Neutrophil (primary cell): ENCODE data around the gene SLC25A5.
"Not testable (repeated sequence)": the region's sequence is repeated elsewhere in the genome, so short reads cannot be mapped to it uniquely, and the experiment has no call there.

ENCODE experiments used
- H3K27ac ChIP-seq: fragments of 200-600 bp; sonication (generic); 2 replicates; pipeline ENCODE4 v1.5.1; 2016; ENCODE audit warnings: mild to moderate bottlenecking, moderate library complexity
- H3K27me3 ChIP-seq: fragments of 200-600 bp; sonication (generic); 2 replicates; pipeline ENCODE4 v1.6.0; 2016; ENCODE audit warnings: mild to moderate bottlenecking
- H3K36me3 ChIP-seq: fragments of 200-600 bp; sonication (generic); 2 replicates; pipeline ENCODE4 v1.5.1; 2017
- H3K4me1 ChIP-seq, 2 experiments: fragments of 200-600 bp in 1 of 2; sonication (generic) in 1 of 2; 1 replicate in 1 of 2; 2 replicates in 1 of 2; pipeline versions ENCODE4 v1.5.1 to v1.6.1; 2013 to 2016; ENCODE audit warnings: low read depth in 1 of 2, low read length in 1 of 2, mild to moderate bottlenecking in 1 of 2, moderate library complexity in 1 of 2; ENCODE audit not compliant: control insufficient read depth in 1 of 2, insufficient read depth in 1 of 2
- H3K4me3 ChIP-seq, 2 experiments: fragments of 200-600 bp in 1 of 2; sonication (generic) in 1 of 2; 1 replicate in 1 of 2; 2 replicates in 1 of 2; pipeline ENCODE4 v1.5.1; 2013 to 2016; ENCODE audit warnings: low read depth in 1 of 2, low read length in 1 of 2, mild to moderate bottlenecking in 1 of 2, moderate library complexity in 1 of 2
- H3K9me3 ChIP-seq: fragments of 200-600 bp; sonication (generic); 2 replicates; pipeline ENCODE4 v1.5.1; 2016
- TF ChIP-seq, protein P1 (sequence below): fragments of 200-600 bp; sonication (generic); IDR thresholded peaks from 2 replicates; pipeline ENCODE4 v1.5.1; 2016; ENCODE audit warnings: antibody characterized with exemption

The SLC25A5 gene

DNA sequence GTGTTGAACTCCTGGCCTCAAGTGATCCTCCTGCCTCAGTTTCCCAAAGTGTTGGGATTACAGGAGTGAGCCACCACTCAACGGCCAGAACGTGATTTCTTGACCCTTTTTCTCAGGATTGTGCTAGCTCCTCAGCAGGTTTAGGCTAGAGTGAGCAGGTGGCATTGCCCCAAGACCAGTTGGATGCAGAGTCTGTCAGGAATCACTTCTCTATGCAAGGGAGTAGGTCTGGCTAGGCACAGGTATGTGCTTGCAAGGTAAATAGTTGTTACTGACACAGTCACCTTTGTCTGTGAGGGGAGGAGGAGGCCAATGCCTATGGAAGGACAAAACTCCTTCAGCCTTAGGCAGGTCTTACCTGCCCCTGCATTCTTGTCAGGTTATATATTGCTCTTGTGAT is 24.2 kb downstream of the SLC25A5 start:
- H3K9me3 ChIP-seq, result no peaks in the 10 kb centered on the region
- no peak overlapping the region for H3K4me3 ChIP-seq
- peaks cover 18 to 21% of the 10 kb centered on the region in 2 experiments for H3K4me1 ChIP-seq
- H3K27ac ChIP-seq, result no peak overlapping the region
- H3K36me3 ChIP-seq, result no peaks in the 10 kb centered on the region
- H3K27me3 ChIP-seq, result no peaks in the 10 kb centered on the region
- TF ChIP-seq, protein P1, sequence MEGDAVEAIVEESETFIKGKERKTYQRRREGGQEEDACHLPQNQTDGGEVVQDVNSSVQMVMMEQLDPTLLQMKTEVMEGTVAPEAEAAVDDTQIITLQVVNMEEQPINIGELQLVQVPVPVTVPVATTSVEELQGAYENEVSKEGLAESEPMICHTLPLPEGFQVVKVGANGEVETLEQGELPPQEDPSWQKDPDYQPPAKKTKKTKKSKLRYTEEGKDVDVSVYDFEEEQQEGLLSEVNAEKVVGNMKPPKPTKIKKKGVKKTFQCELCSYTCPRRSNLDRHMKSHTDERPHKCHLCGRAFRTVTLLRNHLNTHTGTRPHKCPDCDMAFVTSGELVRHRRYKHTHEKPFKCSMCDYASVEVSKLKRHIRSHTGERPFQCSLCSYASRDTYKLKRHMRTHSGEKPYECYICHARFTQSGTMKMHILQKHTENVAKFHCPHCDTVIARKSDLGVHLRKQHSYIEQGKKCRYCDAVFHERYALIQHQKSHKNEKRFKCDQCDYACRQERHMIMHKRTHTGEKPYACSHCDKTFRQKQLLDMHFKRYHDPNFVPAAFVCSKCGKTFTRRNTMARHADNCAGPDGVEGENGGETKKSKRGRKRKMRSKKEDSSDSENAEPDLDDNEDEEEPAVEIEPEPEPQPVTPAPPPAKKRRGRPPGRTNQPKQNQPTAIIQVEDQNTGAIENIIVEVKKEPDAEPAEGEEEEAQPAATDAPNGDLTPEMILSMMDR, result no peak

DNA sequence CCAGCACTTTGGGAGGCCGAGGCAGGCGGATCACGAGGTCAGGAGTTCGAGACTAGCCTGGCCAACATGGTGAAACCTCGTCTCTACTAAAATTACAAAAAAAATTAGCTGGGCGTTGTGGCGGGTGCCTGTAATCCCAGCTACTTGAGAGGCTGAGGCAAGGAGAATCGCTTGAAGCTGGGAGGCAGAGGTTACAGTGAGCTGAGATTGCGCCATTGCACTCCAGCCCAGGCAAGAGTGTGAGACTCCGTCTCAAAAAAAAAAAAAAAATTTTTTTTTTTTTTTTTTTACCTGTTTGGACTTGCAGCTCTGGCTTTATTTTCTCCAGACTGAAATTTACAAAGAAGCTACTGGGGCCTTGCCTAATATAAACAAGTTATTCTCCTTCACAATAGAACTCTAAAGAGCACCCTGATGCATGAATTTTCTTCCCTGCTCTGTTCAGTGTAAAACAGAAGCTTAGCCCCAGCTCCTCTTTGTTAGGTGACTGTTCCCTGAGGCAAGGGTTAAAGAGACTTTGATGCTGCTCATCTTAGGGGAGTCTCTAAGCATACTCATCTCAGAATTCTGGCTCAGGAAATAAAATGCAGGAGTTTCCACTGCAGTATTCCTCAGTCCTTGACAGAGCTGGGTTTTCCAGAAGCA is 25.7 kb downstream of the SLC25A5 start:
- not testable (repeated sequence) for H3K4me3 ChIP-seq, H3K27me3 ChIP-seq, H3K36me3 ChIP-seq, H3K27ac ChIP-seq, H3K9me3 ChIP-seq
- peaks cover 19 to 23% of the 10 kb centered on the region in 2 experiments for H3K4me1 ChIP-seq

DNA sequence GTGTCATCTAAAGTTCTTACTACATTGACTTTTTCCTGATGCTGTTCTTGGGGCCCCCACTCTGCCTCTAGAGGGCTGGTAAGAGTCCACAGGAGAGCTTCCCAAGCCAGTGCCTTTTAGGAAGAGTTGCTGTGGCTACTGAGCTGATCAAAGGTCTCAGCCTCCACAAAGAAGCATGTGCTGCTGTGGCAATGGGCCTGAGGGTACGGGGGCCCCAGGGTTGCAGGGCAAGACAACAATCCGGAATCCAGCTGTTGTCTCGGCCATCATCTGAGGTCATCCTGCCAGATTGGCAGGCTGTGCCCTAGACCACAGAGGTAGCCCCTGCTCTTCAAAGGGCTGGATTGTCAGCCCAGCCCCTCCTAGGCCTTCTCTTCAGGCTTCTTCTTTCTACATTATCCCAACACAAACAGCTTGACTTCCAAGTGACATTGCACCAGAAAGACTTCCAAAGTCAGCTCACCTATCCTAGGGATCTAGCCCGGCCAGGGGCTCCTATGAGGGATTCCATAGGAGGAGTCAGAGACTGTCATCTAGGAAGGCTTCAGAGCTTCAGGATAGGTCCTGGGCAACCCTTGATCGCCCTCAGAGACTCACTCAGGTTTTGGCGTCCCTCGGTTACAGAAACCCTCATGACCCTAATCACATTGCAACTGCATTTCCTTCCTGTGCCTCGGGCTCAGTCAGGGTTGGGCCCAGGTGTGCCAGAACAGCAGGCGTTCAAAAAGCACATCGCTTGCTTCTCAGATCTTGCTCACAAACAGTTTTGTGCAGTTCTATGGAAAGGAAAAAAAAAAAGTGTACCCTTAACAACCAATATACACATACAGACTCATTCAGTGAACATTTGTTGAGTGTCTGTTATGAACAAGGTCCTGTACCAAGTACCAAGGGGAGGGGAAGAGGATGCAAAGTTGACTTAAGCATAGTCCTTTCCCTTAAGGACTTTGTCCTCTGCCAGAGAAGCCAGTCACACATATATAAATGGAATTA is 27.8 kb downstream of the SLC25A5 start:
- TF ChIP-seq, protein P1, result no peak
- peak overlapping the region; percentile 56 for H3K27ac ChIP-seq

DNA sequence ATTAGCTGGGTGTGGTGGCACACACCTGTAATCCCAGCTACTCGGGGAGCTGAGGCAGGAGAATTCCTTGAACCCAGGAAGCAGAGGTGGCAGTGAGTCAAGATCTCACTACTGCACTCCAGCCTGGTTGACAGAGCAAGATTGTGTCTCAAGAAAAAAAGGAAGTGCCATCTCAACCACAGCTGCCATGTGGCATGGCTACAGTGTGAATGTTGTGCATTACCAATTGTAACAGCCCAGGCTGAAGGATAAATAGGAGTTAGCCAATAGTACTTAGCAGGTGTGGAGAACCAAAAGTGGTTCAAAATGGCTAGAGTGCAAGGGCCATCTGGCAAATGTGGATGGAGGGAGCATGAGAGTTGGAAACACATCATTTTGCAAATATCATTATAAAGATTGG is 28.9 kb downstream of the SLC25A5 start:
- no peaks in the 10 kb centered on the region for H3K36me3 ChIP-seq

More for the DNA sequence above, 27.8 kb downstream of the SLC25A5 start:
- Histone ChIP-seq H3K27me3 (no peaks in the 10 kb centered on the region), H3K9me3 (no peaks in the 10 kb centered on the region), H3K4me1 (peaks cover 23 to 27% of the 10 kb centered on the region in 2 experiments), H3K4me3 (no peak overlapping the region), H3K36me3 (no peaks in the 10 kb centered on the region)

GRCh38 chrX:119500061-119500800 is 32.0 kb downstream of the SLC25A5 start:
- Histone ChIP-seq H3K9me3 (no peaks in the 10 kb centered on the region), H3K4me3 (no peak overlapping the region), H3K4me1 (peaks cover 38 to 43% of the 10 kb centered on the region in 2 experiments), H3K27ac (no peak overlapping the region), H3K27me3 (no peaks in the 10 kb centered on the region), H3K36me3 (no peaks in the 10 kb centered on the region)
- TF ChIP-seq, protein P1, result no peak

More for the DNA sequence above, 28.9 kb downstream of the SLC25A5 start:
- Histone ChIP-seq H3K4me1 (peaks cover 29 to 32% of the 10 kb centered on the region in 2 experiments), H3K9me3 (no peaks in the 10 kb centered on the region), H3K27ac (peak overlapping the region; percentile 56), H3K27me3 (no peaks in the 10 kb centered on the region), H3K4me3 (no peak overlapping the region)
- TF ChIP-seq, protein P1, result no peak
